Nephron progenitor cell (in vitro differentiated cells): ENCODE measurements around the gene S100A9.

Experiments used
- DNase-seq: peaks from one replicate; pipeline ENCODE4 v3.0.0; 2021
- H3K27ac Mint-ChIP-seq: 2 replicates; pipeline ENCODE4 v1.8.0; 2021; ENCODE audit warnings: mild to moderate bottlenecking, moderate library complexity, mixed read lengths
- H3K27me3 Mint-ChIP-seq: 2 replicates; pipeline ENCODE4 v1.8.0; 2021; ENCODE audit warnings: mild to moderate bottlenecking, low read depth, mixed read lengths; ENCODE audit not compliant: poor library complexity
- H3K36me3 Mint-ChIP-seq: 2 replicates; pipeline ENCODE4 v1.8.0; 2021; ENCODE audit warnings: low read depth, mixed read lengths
- H3K4me1 Mint-ChIP-seq: 2 replicates; pipeline ENCODE4 v1.8.0; 2021; ENCODE audit warnings: mixed read lengths
- H3K4me3 Mint-ChIP-seq: 2 replicates; pipeline ENCODE4 v1.8.0; 2021; ENCODE audit warnings: mild to moderate bottlenecking, moderate library complexity, mixed read lengths
- H3K9me3 Mint-ChIP-seq: 2 replicates; pipeline ENCODE4 v1.8.0; 2021; ENCODE audit warnings: mild to moderate bottlenecking, moderate library complexity, mixed read lengths
- TF ChIP-seq, protein P1 (sequence below): fragments of 200-600 bp; sonication (generic); IDR thresholded peaks from 2 replicates; pipeline ENCODE4 v1.5.0; 2021; ENCODE audit warnings: antibody characterized with exemption

Gene S100A9

DNA sequence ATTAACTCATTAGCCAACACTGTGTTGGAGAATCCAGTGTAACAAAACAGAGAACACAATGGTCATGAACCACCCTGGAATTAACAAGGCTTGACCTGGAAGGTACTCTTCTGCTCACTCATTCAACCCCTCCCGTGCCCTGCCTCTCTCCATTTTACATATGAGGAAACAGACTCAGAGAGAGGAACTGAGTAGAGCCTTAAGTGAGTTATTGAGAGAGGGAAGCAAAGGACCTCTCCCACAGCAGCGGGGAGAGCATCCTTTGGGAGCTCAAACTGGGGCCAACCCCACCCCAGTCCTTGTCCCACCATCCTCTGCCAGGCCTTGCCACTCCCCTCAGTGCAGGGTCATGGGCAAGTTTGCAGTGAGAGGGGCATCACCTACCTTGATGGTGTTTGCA, 16.4 kb downstream of the S100A9 start:
- no peaks in the 10 kb centered on the region for H3K36me3 Mint-ChIP-seq
- H3K4me3 Mint-ChIP-seq: no peak overlapping the region
- DNase-seq: no peak
- TF ChIP-seq, protein P1, sequence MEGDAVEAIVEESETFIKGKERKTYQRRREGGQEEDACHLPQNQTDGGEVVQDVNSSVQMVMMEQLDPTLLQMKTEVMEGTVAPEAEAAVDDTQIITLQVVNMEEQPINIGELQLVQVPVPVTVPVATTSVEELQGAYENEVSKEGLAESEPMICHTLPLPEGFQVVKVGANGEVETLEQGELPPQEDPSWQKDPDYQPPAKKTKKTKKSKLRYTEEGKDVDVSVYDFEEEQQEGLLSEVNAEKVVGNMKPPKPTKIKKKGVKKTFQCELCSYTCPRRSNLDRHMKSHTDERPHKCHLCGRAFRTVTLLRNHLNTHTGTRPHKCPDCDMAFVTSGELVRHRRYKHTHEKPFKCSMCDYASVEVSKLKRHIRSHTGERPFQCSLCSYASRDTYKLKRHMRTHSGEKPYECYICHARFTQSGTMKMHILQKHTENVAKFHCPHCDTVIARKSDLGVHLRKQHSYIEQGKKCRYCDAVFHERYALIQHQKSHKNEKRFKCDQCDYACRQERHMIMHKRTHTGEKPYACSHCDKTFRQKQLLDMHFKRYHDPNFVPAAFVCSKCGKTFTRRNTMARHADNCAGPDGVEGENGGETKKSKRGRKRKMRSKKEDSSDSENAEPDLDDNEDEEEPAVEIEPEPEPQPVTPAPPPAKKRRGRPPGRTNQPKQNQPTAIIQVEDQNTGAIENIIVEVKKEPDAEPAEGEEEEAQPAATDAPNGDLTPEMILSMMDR: no peak
- H3K27me3 Mint-ChIP-seq: peaks cover 20% of the 10 kb centered on the region
- H3K9me3 Mint-ChIP-seq: peaks cover 17% of the 10 kb centered on the region
- no peak overlapping the region for H3K27ac Mint-ChIP-seq
- H3K4me1 Mint-ChIP-seq: no peaks in the 10 kb centered on the region

DNA sequence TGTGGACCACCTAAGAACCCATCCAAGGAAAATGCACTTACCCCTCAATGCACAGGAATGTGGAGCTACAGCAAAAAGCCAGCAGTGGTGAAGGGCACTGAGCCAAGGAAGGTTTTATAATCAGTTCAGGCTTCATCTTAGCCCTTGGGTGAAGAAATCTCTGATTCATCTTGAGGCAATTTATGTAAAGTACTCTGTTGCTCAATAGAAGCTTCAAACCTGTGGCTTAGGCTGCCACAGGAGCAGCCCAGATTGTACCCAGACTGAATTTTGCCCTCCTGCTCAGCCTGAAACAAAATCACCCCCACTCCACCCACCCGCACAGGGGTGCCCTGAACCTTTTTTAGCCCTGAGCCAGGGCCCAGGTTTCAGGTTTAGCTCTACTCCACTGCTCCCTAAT, 17.9 kb downstream of the S100A9 start, which contains the start of gene S100A12:
TSS of gene S100A12 (minus strand) at position 111 of the 400 bp plus-strand sequence. CDS start 1,029 bp downstream, outside the sequence.
- TF ChIP-seq, protein P1: no peak
- Mint-ChIP-seq H3K27me3 (peaks cover 17% of the 10 kb centered on the region), H3K36me3 (no peaks in the 10 kb centered on the region), H3K27ac (no peak within 1 kb of the TSS), H3K4me3 (no peak within 1 kb of the TSS), H3K4me1 (no peaks in the 10 kb centered on the region), H3K9me3 (peaks cover 21% of the 10 kb centered on the region)
- no peak for DNase-seq

DNA sequence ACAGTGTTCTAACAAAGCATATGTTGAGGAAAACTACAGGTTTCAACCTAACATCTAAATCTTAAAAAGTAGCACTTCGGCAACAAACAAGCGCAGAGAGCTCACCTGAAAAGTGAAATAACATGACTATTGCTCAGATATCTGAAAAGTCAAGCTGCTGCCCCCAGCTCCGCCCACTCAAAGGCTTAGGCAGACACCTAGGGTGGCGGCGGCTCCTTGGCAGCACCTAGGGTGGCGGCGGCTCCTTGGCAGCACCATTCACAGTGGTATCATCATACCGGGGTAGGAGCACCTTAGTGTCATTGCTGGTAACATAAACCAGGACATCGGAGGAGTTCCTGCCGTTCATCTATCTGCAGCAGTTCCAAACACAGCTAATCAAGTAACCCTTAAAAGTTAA, 21.9 kb downstream of the S100A9 start:
- no peaks in the 10 kb centered on the region for H3K36me3 Mint-ChIP-seq
- no peak overlapping the region for H3K27ac Mint-ChIP-seq
- peaks cover 24% of the 10 kb centered on the region for H3K27me3 Mint-ChIP-seq
- H3K4me1 Mint-ChIP-seq: no peaks in the 10 kb centered on the region
- H3K9me3 Mint-ChIP-seq: peaks cover 44% of the 10 kb centered on the region
- DNase-seq: no peak
- TF ChIP-seq, protein P1: no peak
- no peak overlapping the region for H3K4me3 Mint-ChIP-seq

DNA sequence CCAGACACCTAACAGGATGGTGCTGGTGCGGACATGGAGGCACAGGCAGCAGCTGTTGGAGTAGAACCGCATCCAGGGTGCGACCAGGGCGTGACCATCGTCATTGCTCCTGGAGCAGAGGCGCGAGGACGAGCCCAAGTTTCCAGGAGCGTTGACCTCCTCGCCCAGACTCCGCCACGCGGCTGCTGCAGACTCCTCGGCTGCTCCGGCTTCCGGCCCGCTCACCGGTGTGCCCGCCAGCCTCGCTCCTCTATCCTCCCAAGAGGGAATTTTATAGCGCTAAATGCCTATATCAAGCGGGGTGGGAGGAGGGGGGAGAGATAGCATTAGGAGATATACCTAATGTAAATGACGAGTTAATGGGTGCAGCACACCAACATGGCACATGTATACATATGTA, 23.1 kb downstream of the S100A9 start:
- no peak for DNase-seq
- H3K27me3 Mint-ChIP-seq: peaks cover 21% of the 10 kb centered on the region
- peaks cover 43% of the 10 kb centered on the region for H3K9me3 Mint-ChIP-seq
- H3K4me3 Mint-ChIP-seq: no peak overlapping the region
- H3K27ac Mint-ChIP-seq: no peak overlapping the region
- TF ChIP-seq, protein P1: no peak
- H3K4me1 Mint-ChIP-seq: no peaks in the 10 kb centered on the region
- no peaks in the 10 kb centered on the region for H3K36me3 Mint-ChIP-seq

DNA sequence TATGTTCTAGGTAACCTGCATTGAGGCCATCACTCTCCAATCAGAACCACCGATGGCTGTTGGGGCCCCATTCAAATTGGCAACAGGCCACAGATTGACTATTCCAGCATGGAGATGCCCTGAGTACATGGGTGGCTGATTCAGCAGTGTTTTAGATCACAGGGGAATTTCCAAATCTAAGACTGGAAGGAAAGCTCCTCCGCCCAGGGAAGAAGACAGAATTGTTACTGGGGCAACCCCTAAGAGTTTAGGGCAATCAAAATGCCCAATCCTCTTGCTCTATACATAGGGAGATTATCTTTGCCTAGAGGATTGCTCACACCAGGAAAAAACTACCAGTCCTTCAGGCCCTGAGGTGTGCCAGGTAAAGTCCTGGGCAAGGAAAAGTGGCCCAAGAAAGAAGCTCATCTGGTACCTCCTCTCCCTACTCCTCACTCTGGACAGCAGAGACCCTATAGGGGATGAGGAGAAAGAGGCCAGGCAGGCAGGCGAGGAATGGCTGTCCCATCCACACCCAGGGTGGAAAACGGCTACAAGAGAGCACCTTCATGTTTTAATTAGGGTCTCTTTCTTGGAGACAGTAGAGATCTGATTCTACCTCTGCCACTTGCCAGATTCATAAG, 27.4 kb downstream of the S100A9 start:
- H3K36me3 Mint-ChIP-seq: no peaks in the 10 kb centered on the region
- peaks cover 19% of the 10 kb centered on the region for H3K27me3 Mint-ChIP-seq

More for the DNA sequence above, 27.4 kb downstream of the S100A9 start:
- no peak for DNase-seq
- TF ChIP-seq, protein P1: no peak
- no peak overlapping the region for H3K27ac Mint-ChIP-seq
- H3K9me3 Mint-ChIP-seq: peaks cover 23% of the 10 kb centered on the region
- H3K4me3 Mint-ChIP-seq: no peak overlapping the region
- H3K4me1 Mint-ChIP-seq: no peaks in the 10 kb centered on the region
